H9 (cell line): Measurements from ENCODE around the gene CD53. TPM values are rescaled to one million over a fixed set of nuclear protein-coding genes. Genes with fewer than 3 reads are reported as not detected.

Experiments
- DNase-seq: peaks from one replicate; pipeline ENCODE4 v3.0.0-alpha.2; 2017
- H2AFZ ChIP-seq: one replicate; pipeline ENCODE4 v1.6.1; 2013; ENCODE audit warnings: mild to moderate bottlenecking, low read length, control low read depth, moderate library complexity
- H2AK5ac ChIP-seq: 2 replicates; pipeline ENCODE4 v1.6.1; 2013; ENCODE audit warnings: low read length, control low read depth, mixed read lengths; ENCODE audit not compliant: insufficient read length
- H2BK120ac ChIP-seq: one replicate; pipeline ENCODE4 v1.6.1; 2013; ENCODE audit warnings: low read depth, mild to moderate bottlenecking, low read length, control low read depth, inconsistent platforms; ENCODE audit not compliant: poor library complexity, severe bottlenecking
- H2BK12ac ChIP-seq: 2 replicates; pipeline ENCODE4 v1.6.1; 2013; ENCODE audit warnings: low read length, control low read depth, mixed read lengths, low read depth; ENCODE audit not compliant: insufficient read length
- H2BK15ac ChIP-seq: 2 replicates; pipeline ENCODE4 v1.6.1; 2013; ENCODE audit warnings: low read depth, low read length, control low read depth
- H2BK20ac ChIP-seq: one replicate; pipeline ENCODE4 v1.6.1; 2013; ENCODE audit warnings: low read depth, mild to moderate bottlenecking, low read length, control low read depth, inconsistent platforms; ENCODE audit not compliant: poor library complexity, severe bottlenecking
- H2BK5ac ChIP-seq: 2 replicates; pipeline ENCODE4 v1.6.1; 2013; ENCODE audit warnings: low read length, control low read depth, mixed read lengths; ENCODE audit not compliant: insufficient read length
- H3K14ac ChIP-seq: 2 replicates; pipeline ENCODE4 v1.6.1; 2013; ENCODE audit warnings: low read length, control low read depth; ENCODE audit not compliant: insufficient read depth
- H3K18ac ChIP-seq: 2 replicates; pipeline ENCODE4 v1.6.1; 2013; ENCODE audit warnings: low read depth, mild to moderate bottlenecking, mixed read lengths, low read length, control low read depth; ENCODE audit not compliant: insufficient read length
- H3K23ac ChIP-seq: 2 replicates; pipeline ENCODE4 v1.6.1; 2013; ENCODE audit warnings: low read length, control low read depth, mixed read lengths, low read depth; ENCODE audit not compliant: insufficient read length
- H3K23me2 ChIP-seq: 2 replicates; pipeline ENCODE4 v1.6.1; 2013; ENCODE audit warnings: low read depth, mild to moderate bottlenecking, mixed read lengths, low read length, control low read depth; ENCODE audit not compliant: insufficient read length, poor library complexity, severe bottlenecking
- H3K27ac ChIP-seq: 2 replicates; pipeline ENCODE4 v1.5.1; 2013; ENCODE audit warnings: low read length, control low read depth, mixed read lengths, low read depth; ENCODE audit not compliant: insufficient read length
- H3K27me3 ChIP-seq: 2 replicates; pipeline ENCODE4 v1.6.1; 2013; ENCODE audit warnings: low read length, control low read depth, inconsistent platforms; ENCODE audit not compliant: insufficient read depth
- H3K4ac ChIP-seq: 2 replicates; pipeline ENCODE4 v1.6.1; 2013; ENCODE audit warnings: low read depth, mild to moderate bottlenecking, control low read depth, inconsistent platforms, low read length, moderate library complexity
- H3K4me1 ChIP-seq: 2 replicates; pipeline ENCODE4 v1.6.1; 2013; ENCODE audit warnings: low read length, control low read depth, inconsistent platforms; ENCODE audit not compliant: insufficient read depth
- H3K4me2 ChIP-seq: 2 replicates; pipeline ENCODE4 v1.6.1; 2013; ENCODE audit warnings: low read length, control low read depth, mixed read lengths; ENCODE audit not compliant: insufficient read length, insufficient read depth
- H3K56ac ChIP-seq: 2 replicates; pipeline ENCODE4 v1.6.1; 2013; ENCODE audit warnings: low read depth, mild to moderate bottlenecking, mixed read lengths, low read length, control low read depth; ENCODE audit not compliant: insufficient read length
- H3K79me1 ChIP-seq: 2 replicates; pipeline ENCODE4 v1.6.1; 2013; ENCODE audit warnings: low read depth, mild to moderate bottlenecking, moderate library complexity, low read length, control low read depth, inconsistent platforms; ENCODE audit not compliant: insufficient read depth, poor library complexity, severe bottlenecking
- H3K79me2 ChIP-seq: 2 replicates; pipeline ENCODE4 v1.6.1; 2013; ENCODE audit warnings: low read length, control low read depth, inconsistent platforms; ENCODE audit not compliant: insufficient read depth
- H3K9ac ChIP-seq: 2 replicates; pipeline ENCODE4 v1.6.1; 2013; ENCODE audit warnings: low read length, control low read depth, mixed read lengths; ENCODE audit not compliant: insufficient read length; ENCODE audit errors: extremely low read depth
- H3K9me3 ChIP-seq: one replicate; pipeline ENCODE4 v1.6.1; 2013; ENCODE audit warnings: low read depth, low read length, inconsistent platforms; ENCODE audit not compliant: control insufficient read depth
- H3T11ph ChIP-seq: one replicate; pipeline ENCODE4 v1.6.1; 2013; ENCODE audit warnings: mild to moderate bottlenecking, low read length, control low read depth, inconsistent platforms
- H4K20me1 ChIP-seq: one replicate; pipeline ENCODE4 v1.6.1; 2013; ENCODE audit not compliant: control insufficient read depth, insufficient read length, insufficient read depth
- H4K5ac ChIP-seq: 2 replicates; pipeline ENCODE4 v1.6.1; 2013; ENCODE audit warnings: low read depth, mild to moderate bottlenecking, mixed read lengths, low read length, control low read depth; ENCODE audit not compliant: insufficient read length
- H4K8ac ChIP-seq: replicated peaks from 2 replicates; pipeline ENCODE4 v1.6.1; 2013; ENCODE audit warnings: low read length, control low read depth, mixed read lengths, low read depth; ENCODE audit not compliant: insufficient read length
- H4K91ac ChIP-seq: 2 replicates; pipeline ENCODE4 v1.6.1; 2013; ENCODE audit warnings: low read depth, mild to moderate bottlenecking, moderate library complexity, mixed read lengths, low read length, control low read depth; ENCODE audit not compliant: insufficient read length
- H3K27ac Mint-ChIP-seq, 3 experiments: 2 replicates in 2 of 3; 3 replicates in 1 of 3; pipeline ENCODE4 v1.8.0; 2020 to 2021; ENCODE audit warnings: mixed read lengths in 3 of 3, mild to moderate bottlenecking in 1 of 3, moderate library complexity in 1 of 3
- H3K27me3 Mint-ChIP-seq: 2 replicates; pipeline ENCODE4 v1.8.0; 2021; ENCODE audit warnings: low read depth, mild to moderate bottlenecking, moderate library complexity, mixed read lengths
- H3K36me3 Mint-ChIP-seq, 3 experiments: 2 replicates in 2 of 3; 3 replicates in 1 of 3; pipeline ENCODE4 v1.8.0; 2020 to 2021; ENCODE audit warnings: low read depth in 3 of 3, mixed read lengths in 3 of 3; ENCODE audit not compliant: insufficient read depth in 1 of 3
- H3K4me1 Mint-ChIP-seq, 2 experiments: 2 replicates each; pipeline ENCODE4 v1.8.0; 2020; ENCODE audit warnings: mixed read lengths in 2 of 2
- H3K4me3 Mint-ChIP-seq, 2 experiments: 2 replicates in 1 of 2; 3 replicates in 1 of 2; pipeline ENCODE4 v1.8.0; 2020 to 2021; ENCODE audit warnings: mild to moderate bottlenecking in 2 of 2, mixed read lengths in 2 of 2, moderate library complexity in 1 of 2
- H3K9me3 Mint-ChIP-seq, 2 experiments: 2 replicates in 1 of 2; 3 replicates in 1 of 2; pipeline ENCODE4 v1.8.0; 2020; ENCODE audit warnings: mild to moderate bottlenecking in 2 of 2, mixed read lengths in 2 of 2, moderate library complexity in 1 of 2
- CTCF ChIP-seq: fragments of 200-600 bp; sonication (generic); conservative IDR thresholded peaks from 3 replicates; pipeline ENCODE4 v1.8.0; 2021; ENCODE audit warnings: antibody characterized with exemption, mild to moderate bottlenecking
- WGBS: extraction: QIAGEN DNeasy Blood & Tissue Kit; methylation state at CpG from one replicate; pipeline ENCODE4 v1.1.7; 2013; ENCODE audit warnings: missing lambda C conversion rate, low lambda C conversion rate, mixed read lengths; ENCODE audit not compliant: insufficient read length; ENCODE audit errors: extremely low coverage; 5-methylcytosine and 5-hydroxymethylcytosine counted together
- total RNA-seq: library from RNA; stranded (reverse); gene quantifications from 2 replicates; pipeline ENCODE4 v1.2.1, GENCODE V29; 2021

Gene CD53
- total RNA-seq, 1 experiment from 2014 or later, result 0.15 TPM

- Mint-ChIP-seq H3K27me3 (peaks cover 3% of the 10 kb centered on the region; the same call in 1 of the 2 replicates), H3K27ac (no peak overlapping the region), H3K9me3 (peaks cover 12 to 29% of the 10 kb centered on the region in 2 experiments), H3K36me3 (peaks cover 0 to 2% (median 0%) of the 10 kb centered on the region in 3 experiments; a peak in 2 of 7 replicates), H3K4me1 (peaks cover 6 to 7% of the 10 kb centered on the region in 2 experiments), H3K4me3 (no peak overlapping the region)
- no CpG with 5 or more reads among the region's 2 CpGs for WGBS
- H3T11ph ChIP-seq, result no peak overlapping the region
- no peaks in the 10 kb centered on the region for H3K4me1 ChIP-seq
- H2BK12ac ChIP-seq, result no peak overlapping the region
- no peak overlapping the region for H2AK5ac ChIP-seq
- no peak overlapping the region for H3K56ac ChIP-seq
- no peak overlapping the region for H3K4me2 ChIP-seq
- H3K9ac ChIP-seq, result no peak overlapping the region
- H3K9me3 ChIP-seq, result no peaks in the 10 kb centered on the region
- no peak overlapping the region for H2BK5ac ChIP-seq
- TF ChIP-seq CTCF, result no peak
- H4K8ac ChIP-seq, result no peak overlapping the region
- no peak overlapping the region for H2BK15ac ChIP-seq
- H2BK20ac ChIP-seq, result no peak overlapping the region
- H3K27ac ChIP-seq, result no peak overlapping the region
- no peak overlapping the region for H3K23ac ChIP-seq
- no peaks in the 10 kb centered on the region for H3K23me2 ChIP-seq
- H4K20me1 ChIP-seq, result no peaks in the 10 kb centered on the region
- DNase-seq, result no peak
- H3K18ac ChIP-seq, result no peak overlapping the region
- H3K79me2 ChIP-seq, result no peaks in the 10 kb centered on the region
- H2AFZ ChIP-seq, result no peak overlapping the region
- no peaks in the 10 kb centered on the region for H3K27me3 ChIP-seq
- no peak overlapping the region for H2BK120ac ChIP-seq
- no peak overlapping the region for H3K14ac ChIP-seq
- no peaks in the 10 kb centered on the region for H3K79me1 ChIP-seq
- H4K5ac ChIP-seq, result no peak overlapping the region
- H4K91ac ChIP-seq, result no peak overlapping the region
- H3K4ac ChIP-seq, result no peak overlapping the region
Measured at GRCh38 chr1:110916274-110916668, 43.3 kb downstream of the CD53 start.
